Upper lobe of right lung (tissue), 1 donor: ENCODE results near the gene THAP6. TPM values are rescaled to one million over a fixed set of nuclear protein-coding genes. Genes with fewer than 3 reads are reported as not detected.
"Not testable (repeated sequence)": the region's sequence is repeated elsewhere in the genome, so short reads cannot be mapped to it uniquely, and the experiment has no call there.

Experiments used
- ATAC-seq: fragments of 200-7000 bp; cut with Tn5 transposase; one replicate; pipeline ENCODE4 v1.9.1; 2020; ENCODE audit warnings: mild to moderate bottlenecking, moderate library complexity
- DNase-seq: peaks from one replicate; pipeline ENCODE4 v3.0.0-alpha.2; 2020
- H3K27ac ChIP-seq: fragments of 200-600 bp; one replicate; pipeline ENCODE4 v1.8.0; 2022
- H3K27me3 ChIP-seq: fragments of 200-600 bp; one replicate; pipeline ENCODE4 v1.8.0; 2022; ENCODE audit warnings: mild to moderate bottlenecking
- H3K36me3 ChIP-seq: fragments of 200-600 bp; one replicate; pipeline ENCODE4 v1.8.0; 2022
- H3K4me1 ChIP-seq: fragments of 200-600 bp; one replicate; pipeline ENCODE4 v1.8.0; 2022
- H3K4me3 ChIP-seq: fragments of 200-600 bp; one replicate; pipeline ENCODE4 v1.8.0; 2022; ENCODE audit warnings: mild to moderate bottlenecking
- H3K9me3 ChIP-seq: fragments of 200-600 bp; one replicate; pipeline ENCODE4 v1.8.0; 2022
- CTCF ChIP-seq: fragments of 200-600 bp; IDR thresholded peaks from one replicate; pipeline ENCODE4 v1.8.0; 2022; ENCODE audit warnings: antibody characterized with exemption
- intact Hi-C: fragments of 100-400 bp; cut with DNase I; formaldehyde crosslinking; loops from one replicate; pipeline ENCODE4 v1.11.0; 2022
- total RNA-seq: library from RNA; stranded (reverse); fragmentation: NEBNext Ultra II Directional; extraction: Animal tissue kit (Norgen Biotek cat#: 25700); gene quantifications from one replicate; pipeline ENCODE4 v1.2.1, GENCODE V29; 2021
- donor health status: DM: no; HTN: yes; CAD: no; lungs with severe emphysema.

THAP6 gene
- total RNA-seq, 1 donor from 2014 or later: 23.5 TPM

GRCh38 chr4:75513526-75514130, 645 bp upstream of the THAP6 start:
- intact Hi-C loops: no loop called here

GRCh38 chr4:75514949-75515612, 808 bp downstream of the THAP6 start:
- no peaks in the 10 kb centered on the region for H3K27me3 ChIP-seq
- peaks cover 38% of the 10 kb centered on the region for H3K4me1 ChIP-seq
- H3K36me3 ChIP-seq: peaks cover 28% of the 10 kb centered on the region
- H3K27ac ChIP-seq: peak overlapping the region; percentile 97
- H3K4me3 ChIP-seq: peak overlapping the region; percentile 84
- ATAC-seq (no peak), DNase-seq (no peak)
- H3K9me3 ChIP-seq: no peaks in the 10 kb centered on the region
- no peak for TF ChIP-seq CTCF
- intact Hi-C loops: no loop called here

More at GRCh38 chr4:75513526-75514130, 645 bp upstream of the THAP6 start:
- peak overlapping the region; percentile 84 for H3K4me3 ChIP-seq
- ATAC-seq: peak; percentile 0
- no peaks in the 10 kb centered on the region for H3K9me3 ChIP-seq
- no peak for DNase-seq
- H3K27me3 ChIP-seq: no peaks in the 10 kb centered on the region
- H3K4me1 ChIP-seq: peaks cover 42% of the 10 kb centered on the region
- peak overlapping the region; percentile 97 for H3K27ac ChIP-seq
- no peak for TF ChIP-seq CTCF
- H3K36me3 ChIP-seq: peaks cover 29% of the 10 kb centered on the region

DNA sequence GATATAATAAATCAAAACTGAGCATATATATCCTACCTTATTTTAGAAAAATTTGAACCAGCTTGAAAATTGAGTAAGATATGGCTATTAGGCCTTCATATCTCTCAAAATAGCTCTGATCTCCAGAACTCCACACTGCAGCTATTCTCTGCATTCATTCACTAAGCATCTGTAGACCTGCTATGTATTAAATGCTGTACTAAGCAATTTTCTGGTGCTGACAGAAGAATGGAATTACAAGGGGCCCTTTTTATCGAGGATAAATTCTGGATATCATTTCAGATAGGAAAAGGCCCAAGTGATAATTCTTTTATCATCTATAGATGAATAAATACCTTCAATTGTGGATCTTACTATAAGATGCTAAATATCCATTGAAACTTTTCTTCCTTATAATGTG, 1.9 kb downstream of the THAP6 start:
- no peaks in the 10 kb centered on the region for H3K9me3 ChIP-seq
- intact Hi-C loops: no loop called here
- DNase-seq (no peak), ATAC-seq (no peak)
- H3K36me3 ChIP-seq: peaks cover 28% of the 10 kb centered on the region
- TF ChIP-seq CTCF: no peak
- H3K27ac ChIP-seq: no peak overlapping the region
- H3K4me3 ChIP-seq: no peak overlapping the region
- no peaks in the 10 kb centered on the region for H3K27me3 ChIP-seq
- peaks cover 28% of the 10 kb centered on the region for H3K4me1 ChIP-seq

DNA sequence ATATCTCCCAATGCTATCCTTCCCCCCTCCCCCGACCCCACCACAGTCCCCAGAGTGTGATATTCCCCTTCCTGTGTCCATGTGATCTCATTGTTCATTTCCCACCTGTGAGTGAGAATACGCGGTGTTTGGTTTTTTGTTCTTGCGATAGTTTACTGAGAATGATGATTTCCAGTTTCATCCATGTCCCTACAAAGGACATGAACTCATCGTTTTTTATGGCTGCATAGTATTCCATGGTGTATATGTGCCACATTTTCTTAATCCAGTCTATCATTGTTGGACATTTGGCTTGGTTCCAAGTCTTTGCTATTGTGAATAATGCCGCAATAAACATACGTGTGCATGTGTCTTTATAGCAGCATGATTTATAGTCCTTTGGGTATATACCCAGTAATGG, 5.2 kb downstream of the THAP6 start:
- H3K27ac ChIP-seq, H3K4me3 ChIP-seq, intact Hi-C loops, ATAC-seq, H3K27me3 ChIP-seq, H3K4me1 ChIP-seq, DNase-seq, H3K9me3 ChIP-seq: not testable (repeated sequence)
- H3K36me3 ChIP-seq: peaks cover 44% of the 10 kb centered on the region

- Histone ChIP-seq H3K4me1 (no peaks in the 10 kb centered on the region), H3K9me3 (no peaks in the 10 kb centered on the region), H3K4me3 (no peak overlapping the region), H3K27me3 (no peaks in the 10 kb centered on the region), H3K36me3 (peaks cover 63% of the 10 kb centered on the region), H3K27ac (no peak overlapping the region)
- intact Hi-C loops: no loop called here
- DNase-seq (no peak), ATAC-seq (no peak)
- no peak for TF ChIP-seq CTCF
These were observed 10.8 kb downstream of the THAP6 start for GRCh38 chr4:75525086-75525485.

- no peaks in the 10 kb centered on the region for H3K9me3 ChIP-seq
- DNase-seq (no peak), ATAC-seq (no peak)
- H3K27ac ChIP-seq: no peak overlapping the region
- TF ChIP-seq CTCF: no peak
- intact Hi-C loops: no loop called here
- peaks cover 71% of the 10 kb centered on the region for H3K36me3 ChIP-seq
- H3K4me3 ChIP-seq: no peak overlapping the region
- H3K27me3 ChIP-seq: no peaks in the 10 kb centered on the region
- no peaks in the 10 kb centered on the region for H3K4me1 ChIP-seq
These were observed 11.6 kb downstream of the THAP6 start for GRCh38 chr4:75525910-75526309.
